Stimulated activated CD4-positive, alpha-beta T cell treated with anti-CD3 and anti-CD28 coated beads, Interleukin-12 subunit alpha, Interleukin-12 subunit beta, amount 100 ng/mL, for 24 hours (primary cell): ENCODE data around the gene DOCK10.

ENCODE experiments used
- DNase-seq, 2 experiments: peaks; one replicate each; pipeline ENCODE4 v3.0.0-alpha.2; 2020; ENCODE audit warnings: low read depth in 2 of 2

DOCK10 gene

DNA sequence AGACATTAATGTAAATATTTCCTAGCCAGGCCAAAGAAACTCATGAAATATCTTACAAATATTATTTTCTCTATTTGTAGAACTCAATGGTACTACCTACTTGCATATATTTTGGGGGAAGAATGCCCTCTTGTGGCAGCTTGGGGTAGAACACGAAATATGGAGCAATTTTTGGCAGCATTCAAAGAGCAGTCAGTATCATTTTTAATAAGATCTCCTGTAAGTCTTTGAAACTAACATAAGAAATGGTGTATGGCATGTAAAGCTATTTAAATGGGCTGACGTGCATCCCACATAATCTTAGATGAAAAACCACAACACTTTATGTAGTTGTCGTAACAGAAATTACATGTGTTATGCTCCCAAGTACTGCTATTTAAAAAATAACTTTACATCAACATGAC lies 263.8 kb downstream of the DOCK10 start:
- peak; percentile 10 to 50 for DNase-seq

DNA sequence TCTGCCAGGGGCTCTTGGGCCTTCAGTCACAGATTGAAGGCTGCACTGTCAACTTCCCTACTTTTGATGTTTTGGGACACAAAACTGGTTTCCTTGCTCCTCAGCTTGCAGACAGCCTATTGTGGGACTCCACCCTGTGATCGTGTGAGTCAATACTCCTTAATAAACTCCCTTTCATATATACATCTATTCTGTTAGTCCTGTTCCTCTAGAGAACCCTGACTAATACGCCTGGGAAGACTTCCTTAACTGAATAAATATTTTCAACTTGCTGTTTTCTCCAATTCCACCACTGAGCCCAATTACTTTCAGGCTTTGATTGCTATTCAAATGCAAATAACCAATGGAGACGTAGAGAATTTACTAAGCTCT lies 264.7 kb downstream of the DOCK10 start:
- no peak for DNase-seq

DNA sequence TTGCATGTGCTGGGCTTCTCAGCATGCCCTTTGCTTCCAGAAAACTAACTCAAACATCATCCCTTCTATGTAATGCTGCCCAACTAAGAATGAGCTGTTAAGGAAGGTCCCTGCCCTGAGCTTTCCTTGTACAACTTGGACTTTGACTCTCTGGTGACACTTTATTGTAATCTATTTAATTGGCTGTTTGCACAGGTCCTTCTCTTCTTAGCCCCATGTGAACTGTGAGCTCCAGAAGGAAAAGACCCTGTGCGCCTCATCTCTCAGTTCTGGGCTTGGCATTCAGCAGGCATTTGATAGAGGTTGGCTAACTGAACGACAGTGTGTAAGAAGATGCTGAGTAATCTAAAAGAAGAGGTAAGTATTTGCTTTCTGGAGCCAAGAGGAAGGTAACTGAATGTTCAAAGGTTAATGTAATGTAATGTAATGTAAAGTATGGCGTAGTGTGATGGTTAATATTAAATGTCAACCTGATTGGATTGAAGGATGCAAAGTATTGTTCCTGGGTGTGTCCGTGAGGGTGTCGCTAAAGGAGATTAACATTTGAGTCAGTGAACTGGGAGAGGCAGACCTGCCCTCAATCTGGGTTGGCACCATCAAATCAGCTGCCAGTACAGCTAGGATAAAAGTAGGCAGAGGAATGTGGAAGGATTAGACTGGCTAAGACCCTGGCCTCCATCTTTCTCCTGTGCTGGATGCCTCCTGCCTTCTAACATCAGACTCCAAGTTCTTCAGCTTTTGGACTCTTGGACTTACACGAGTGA lies 265.3 kb downstream of the DOCK10 start:
- no peak for DNase-seq

DNA sequence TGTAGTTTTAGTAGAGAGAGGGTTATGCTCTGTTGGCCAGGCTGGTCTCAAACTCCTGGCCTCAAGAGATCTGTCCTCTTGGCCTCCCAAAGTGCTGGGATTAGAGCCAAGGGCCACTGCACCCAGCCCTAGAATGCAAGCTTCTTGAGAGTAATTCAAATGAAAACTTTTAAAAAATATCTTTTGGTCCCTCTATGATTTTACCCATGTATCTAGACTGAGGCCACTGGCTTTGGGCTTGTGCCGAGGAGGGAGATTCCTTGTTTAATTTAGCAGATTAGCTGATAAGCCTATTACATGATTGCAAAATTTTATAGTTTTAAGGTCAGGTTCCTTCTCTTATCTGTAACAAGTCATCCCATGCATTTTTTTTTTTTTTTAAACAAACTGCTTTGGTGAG lies 266.6 kb downstream of the DOCK10 start:
- no peak for DNase-seq

DNA sequence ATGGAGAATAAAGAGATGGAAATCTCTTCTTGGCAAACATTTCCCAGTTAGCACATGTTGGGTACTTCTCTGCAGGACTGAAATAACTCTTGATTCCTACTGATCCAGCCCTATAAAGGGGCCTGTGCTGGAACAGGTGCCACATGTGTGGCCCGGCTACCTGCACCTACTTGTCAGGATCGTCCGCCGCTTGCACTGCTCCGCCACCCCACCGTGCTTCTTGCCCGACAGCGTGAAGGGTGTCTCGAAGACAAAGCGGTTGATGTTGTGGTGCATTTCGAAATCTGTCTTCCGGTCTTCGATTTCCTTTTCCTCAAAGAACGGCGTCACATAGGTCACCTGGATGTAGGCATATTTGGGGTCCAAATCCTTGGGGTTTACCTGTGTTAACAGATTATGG lies 267.5 kb downstream of the DOCK10 start:
- no peak for DNase-seq

DNA sequence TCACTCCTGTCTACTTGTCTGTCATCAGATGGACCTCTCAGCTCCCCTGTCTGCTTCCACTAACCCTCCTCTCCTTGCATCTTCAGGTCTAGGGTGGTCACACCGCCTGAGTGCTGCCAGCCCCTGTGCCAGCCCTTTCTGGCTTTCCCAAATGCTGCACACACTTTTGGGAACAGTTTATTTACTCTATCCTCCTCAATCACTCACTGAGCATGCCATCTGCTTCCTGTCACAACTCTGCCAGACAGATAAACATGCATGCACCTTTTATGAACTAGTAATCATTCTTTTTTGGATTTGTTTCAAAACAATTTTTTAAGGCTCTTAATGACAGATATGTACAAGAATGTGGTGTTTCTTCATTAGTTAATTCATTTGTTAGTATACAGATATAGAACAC lies 269.8 kb downstream of the DOCK10 start:
- no peak for DNase-seq

DNA sequence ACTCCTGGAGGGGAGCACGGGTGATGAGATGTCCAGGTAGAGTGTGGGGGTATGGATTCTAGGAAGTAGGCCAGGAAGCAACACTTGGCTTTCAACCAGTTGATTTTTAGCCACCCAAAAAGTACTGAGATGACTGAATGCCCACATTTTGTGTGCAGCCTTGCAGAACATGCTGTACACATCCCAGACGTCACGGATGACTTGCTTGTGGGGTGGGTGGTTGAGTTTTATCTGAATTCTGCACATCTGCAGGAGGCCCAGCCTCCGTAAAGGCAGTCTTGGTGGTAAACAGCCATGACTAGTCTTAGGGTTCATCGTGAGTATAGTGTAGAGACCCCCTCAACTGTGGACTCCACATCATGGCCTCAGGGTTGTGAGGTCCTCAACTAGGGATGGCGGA lies 272.8 kb downstream of the DOCK10 start:
- DNase-seq = no peak

DNA sequence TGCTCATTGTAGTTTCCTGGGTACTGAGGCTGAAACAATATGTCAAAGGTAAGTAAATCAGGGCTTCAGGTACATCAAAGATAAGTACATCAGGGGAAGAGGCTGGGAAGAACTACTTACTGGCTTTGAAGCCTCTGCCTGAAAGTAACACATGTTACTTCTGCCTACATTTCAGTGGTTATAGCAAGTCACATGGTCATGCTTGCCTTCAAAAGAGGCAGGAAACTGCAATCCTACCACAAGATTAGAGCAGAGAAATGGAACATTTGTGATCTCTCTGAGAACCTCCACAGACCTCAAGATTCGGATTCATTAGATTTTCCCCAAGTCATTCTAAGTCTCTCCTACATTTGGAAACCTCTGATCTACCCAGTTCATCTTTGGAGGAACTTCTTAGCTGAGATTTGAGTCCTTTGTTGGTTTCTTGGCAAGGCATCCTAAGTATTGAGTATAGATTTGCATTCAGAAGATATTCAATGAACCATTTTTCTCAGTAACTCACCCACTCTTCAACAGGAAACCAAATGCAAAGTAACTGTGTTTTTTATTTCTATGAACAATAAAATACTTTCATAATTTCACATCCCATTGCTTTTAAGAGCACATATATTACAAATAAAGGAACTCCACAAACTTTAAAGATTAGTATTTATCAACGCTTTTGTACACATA lies 277.6 kb downstream of the DOCK10 start:
- DNase-seq = no peak

GRCh38 chr2:224757934-224758548 lies 284.2 kb downstream of the DOCK10 start:
- no peak for DNase-seq

- DNase-seq = no peak
Observed at GRCh38 chr2:224753743-224754540, 288.3 kb downstream of the DOCK10 start.

GRCh38 chr2:224751996-224752698 lies 290.1 kb downstream of the DOCK10 start:
- DNase-seq = no peak

DNA sequence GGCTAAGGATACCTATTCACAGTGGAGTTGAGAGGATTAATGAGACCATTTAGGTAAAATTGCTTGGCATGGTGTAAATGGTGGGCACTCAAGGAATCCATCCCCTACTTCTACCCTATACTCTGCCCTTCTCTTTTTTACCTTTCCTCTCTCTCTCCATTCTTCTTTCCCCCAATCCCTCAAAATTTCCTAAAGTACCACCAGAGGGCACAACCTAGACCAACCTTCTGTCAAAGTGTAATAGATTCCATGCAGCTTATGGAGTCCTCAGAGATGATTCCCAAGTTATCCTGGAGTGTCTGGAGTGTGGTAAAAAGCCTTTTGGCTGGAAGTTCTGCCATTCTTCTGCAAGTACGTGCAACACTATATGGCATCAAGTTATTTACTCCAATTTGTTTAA lies 293.1 kb downstream of the DOCK10 start:
- DNase-seq = no peak

DNA sequence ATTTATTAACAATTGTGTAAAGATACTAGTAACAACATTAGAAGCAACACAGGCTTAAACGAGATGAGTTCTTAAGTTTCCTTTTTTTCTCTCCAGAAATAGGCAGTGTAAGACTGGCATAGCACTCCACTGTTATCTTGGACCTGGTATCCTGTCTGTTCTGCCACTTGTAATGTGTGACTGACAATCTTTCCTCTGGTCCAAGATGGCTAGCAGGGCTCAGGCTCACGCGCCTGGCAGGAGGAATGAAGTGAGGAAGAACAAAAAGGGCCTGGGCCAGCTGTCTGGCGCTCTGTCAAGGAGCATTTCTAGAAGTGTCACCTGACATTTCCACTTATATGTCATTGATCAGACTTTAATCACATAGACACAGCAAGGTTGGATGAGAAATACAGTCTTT lies 294.5 kb downstream of the DOCK10 start:
- DNase-seq = no peak

DNA sequence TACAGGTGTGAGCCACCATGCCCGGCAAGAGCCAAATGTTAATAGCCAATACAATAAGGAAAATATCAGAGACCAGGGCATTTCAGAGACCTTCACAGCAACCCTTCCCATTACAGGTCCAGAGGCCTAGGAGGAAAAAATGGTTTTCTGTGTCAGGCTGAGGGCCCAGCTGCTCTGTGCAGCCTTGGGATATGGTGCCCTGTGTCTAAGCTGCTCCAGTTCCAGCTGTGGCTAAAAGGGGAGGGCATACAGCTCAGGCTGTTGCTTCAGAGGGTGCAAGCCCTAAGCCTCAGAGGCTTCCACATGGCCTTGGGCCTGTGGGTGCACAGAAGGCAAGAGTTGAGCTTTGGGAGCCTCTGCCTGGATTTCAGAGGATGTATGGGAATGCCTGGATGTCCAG lies 306.0 kb downstream of the DOCK10 start:
- no peak for DNase-seq

- no peak for DNase-seq
Observed at GRCh38 chr2:224734949-224735348, 307.3 kb downstream of the DOCK10 start.

- DNase-seq = no peak
Observed at GRCh38 chr2:224731665-224732064, 310.6 kb downstream of the DOCK10 start.

DNA sequence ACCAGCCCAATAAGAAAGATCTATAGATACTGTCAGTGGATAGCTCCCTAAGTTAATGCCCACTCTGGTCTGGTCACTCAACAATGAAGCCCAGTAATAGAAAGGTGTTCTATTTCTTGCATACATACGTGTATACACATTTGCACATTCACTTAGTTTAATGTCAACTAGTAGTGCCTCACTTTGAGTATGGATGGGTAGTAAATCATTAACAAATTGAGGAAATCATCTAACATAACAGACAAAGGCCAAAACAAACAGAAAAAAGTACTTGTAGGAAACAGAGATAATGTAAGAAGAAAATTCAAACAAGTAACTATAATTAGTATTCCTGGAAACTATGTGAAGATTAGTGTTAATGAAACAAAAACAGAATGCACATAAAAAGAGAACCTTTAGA lies 312.8 kb downstream of the DOCK10 start:
- no peak for DNase-seq

GRCh38 chr2:224724331-224724730 lies 317.9 kb downstream of the DOCK10 start:
- no peak for DNase-seq

DNA sequence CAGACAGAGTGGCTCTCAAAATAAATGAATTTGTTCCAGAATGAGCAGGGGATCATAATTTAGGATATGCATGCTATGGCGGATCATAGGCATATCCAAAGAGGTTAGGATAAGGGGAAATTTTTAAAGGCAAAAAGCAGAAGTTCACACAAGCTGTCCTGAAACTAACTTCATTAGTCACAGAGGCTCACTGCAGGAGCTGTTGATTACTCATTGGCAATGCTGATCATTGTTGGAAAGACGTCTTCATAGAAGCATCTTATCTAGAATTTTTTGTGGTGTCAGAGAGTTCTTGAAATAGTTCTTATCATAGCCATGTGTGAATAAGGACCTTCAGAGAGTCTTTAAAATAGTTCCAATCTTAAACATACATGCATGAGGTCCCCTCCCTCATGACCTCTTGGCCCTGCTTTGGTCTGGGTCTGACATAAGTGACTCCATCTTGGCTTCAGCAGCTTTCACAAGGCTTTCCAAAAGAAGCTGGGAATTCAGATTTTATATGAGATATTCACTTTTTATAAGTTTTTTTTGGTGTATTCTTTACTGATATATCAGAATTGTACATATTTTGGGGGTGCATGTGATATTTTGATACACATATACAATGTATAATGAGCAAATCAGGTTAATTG lies 318.6 kb downstream of the DOCK10 start:
- DNase-seq = no peak

DNA sequence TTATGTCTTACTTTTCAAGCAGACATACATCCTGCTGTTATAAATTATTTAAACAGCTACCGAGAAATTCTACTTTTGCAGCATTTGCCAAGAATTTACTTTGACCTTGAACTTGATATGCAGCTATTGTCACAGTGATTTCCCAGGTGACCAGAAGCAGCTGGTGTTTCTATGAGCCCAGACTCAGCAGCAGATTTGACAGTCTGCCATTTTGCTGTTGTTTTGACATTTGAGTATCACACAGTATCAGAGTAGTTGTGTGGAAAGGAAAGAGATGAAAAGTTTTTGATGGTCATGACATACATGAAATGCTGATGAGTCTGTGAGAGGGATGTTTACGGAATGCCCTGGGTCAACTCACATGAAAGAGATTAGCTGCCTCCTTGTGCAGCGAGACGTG lies 319.5 kb downstream of the DOCK10 start:
- no peak for DNase-seq

GRCh38 chr2:224722250-224722649 lies 320.0 kb downstream of the DOCK10 start:
- DNase-seq = no peak
